Endothelial cell of umbilical vein (primary cell): ENCODE data around the gene CXorf65. TPM values are rescaled to one million over a fixed set of nuclear protein-coding genes. Genes with fewer than 3 reads are reported as not detected.
A peak's percentile ranks its signal among the peaks of the same experiment; 100 is the strongest.

Experiments used
- BruUV-seq: library from RNA; stranded (reverse); fragments of 400-500 nt; replicated peaks from 2 replicates; lab custom pipeline; 2021; lab: Mats Ljungman, UMichigan
- CTCF ChIA-PET: fragments of 300-600, 350-600 bp; sonication (Branson Sonifier 250); formaldehyde crosslinking; loops from one replicate; lab custom pipeline; 2021; ENCODE audit warnings: antibody characterized with exemption, inconsistent platforms; lab: Charles Lee
- POLR2A ChIA-PET: fragments of 300-600, 350-600 bp; sonication (Branson Sonifier 250); formaldehyde crosslinking; loops from one replicate; lab custom pipeline; 2021; ENCODE audit warnings: antibody characterized with exemption, inconsistent platforms; lab: Charles Lee
- DNase-seq: peaks from one replicate; pipeline ENCODE4 v3.0.0-alpha.2; 2011; ENCODE audit warnings: low read depth, low spot score
- FAIRE-seq: peaks from 2 replicates; lab custom pipeline; 2011; peaks lifted over from hg19 to GRCh38; lab: Jason Lieb, UNC
- H2AFZ ChIP-seq: 2 replicates; pipeline ENCODE4 v1.6.0; 2012; ENCODE audit warnings: low read depth, low read length, control low read depth, inconsistent platforms
- H3K27ac ChIP-seq: 2 replicates; pipeline ENCODE4 v1.5.1; 2011; ENCODE audit warnings: low read depth, mild to moderate bottlenecking, control low read depth, low read length, moderate library complexity; ENCODE audit not compliant: insufficient read depth
- H3K27me3 ChIP-seq, 2 experiments: 2 replicates each; pipeline versions ENCODE4 v1.6.0 to v1.6.1; 2011; ENCODE audit warnings: low read length in 2 of 2, mixed read lengths in 1 of 2; ENCODE audit not compliant: control insufficient read depth in 2 of 2, insufficient read depth in 2 of 2
- H3K36me3 ChIP-seq, 2 experiments: 2 replicates in 1 of 2; 3 replicates in 1 of 2; pipeline ENCODE4 v1.5.1; 2011; ENCODE audit warnings: low read length in 2 of 2, mild to moderate bottlenecking in 1 of 2, moderate library complexity in 1 of 2; ENCODE audit not compliant: control insufficient read depth in 2 of 2, insufficient read depth in 2 of 2; ENCODE audit errors: extremely low read depth in 1 of 2
- H3K4me1 ChIP-seq: 3 replicates; pipeline ENCODE4 v1.5.1; 2011; ENCODE audit warnings: mild to moderate bottlenecking, low read length; ENCODE audit not compliant: control insufficient read depth, insufficient read depth; ENCODE audit errors: extremely low read depth
- H3K4me2 ChIP-seq: 2 replicates; pipeline ENCODE4 v1.6.1; 2011; ENCODE audit warnings: low read length, control low read depth, mixed read lengths; ENCODE audit not compliant: insufficient read depth
- H3K4me3 ChIP-seq, 3 experiments: fragments of 200-600 bp in 1 of 3; sonication (generic), shearing (Covaris generic) in 1 of 3; replicated peaks in 1 of 3; 2 replicates each; pipeline ENCODE4 v1.5.1; 2011 to 2016; ENCODE audit warnings: control low read depth in 3 of 3, low read length in 3 of 3, mild to moderate bottlenecking in 2 of 3, inconsistent platforms in 1 of 3, low read depth in 1 of 3, moderate library complexity in 1 of 3; ENCODE audit not compliant: insufficient read depth in 1 of 3
- H3K79me2 ChIP-seq: 2 replicates; pipeline ENCODE4 v1.6.0; 2012; ENCODE audit warnings: low read length, inconsistent platforms; ENCODE audit not compliant: control insufficient read depth, insufficient read depth
- H3K9ac ChIP-seq: replicated peaks from 2 replicates; pipeline ENCODE3; 2011; ENCODE audit warnings: low read length, control low read depth; ENCODE audit not compliant: insufficient read depth; ENCODE audit errors: extremely low read depth
- H3K9me1 ChIP-seq: replicated peaks from 3 replicates; pipeline ENCODE4 v1.6.0; 2011; ENCODE audit warnings: mild to moderate bottlenecking, low read length; ENCODE audit not compliant: control insufficient read depth, insufficient read depth; ENCODE audit errors: extremely low read depth
- H3K9me3 ChIP-seq: replicated peaks from 2 replicates; pipeline ENCODE4 v1.5.1; 2012; ENCODE audit warnings: low read length, inconsistent platforms; ENCODE audit not compliant: control insufficient read depth, insufficient read depth
- H4K20me1 ChIP-seq: replicated peaks from 2 replicates; pipeline ENCODE3; 2011; ENCODE audit warnings: mild to moderate bottlenecking, low read length; ENCODE audit not compliant: control insufficient read depth, insufficient read depth; ENCODE audit errors: extremely low read depth
- CTCF ChIP-seq, 2 donors: IDR thresholded peaks; 1 replicate in 1 of 2; 2 replicates in 1 of 2; pipeline ENCODE4 v1.5.1; 2011; ENCODE audit warnings: low read length in 2 of 2, mild to moderate bottlenecking in 2 of 2, moderate library complexity in 2 of 2, control low read depth in 1 of 2, inconsistent platforms in 1 of 2, low read depth in 1 of 2; ENCODE audit not compliant: insufficient read depth in 1 of 2; ENCODE audit errors: extremely low read depth in 1 of 2
- EZH2 ChIP-seq: IDR thresholded peaks from 2 replicates; pipeline ENCODE4 v1.6.1; 2012; ENCODE audit warnings: borderline replicate concordance, low read depth, mild to moderate bottlenecking, moderate library complexity, low read length, inconsistent platforms; ENCODE audit not compliant: severe bottlenecking
- FOS ChIP-seq: IDR thresholded peaks from 2 replicates; pipeline ENCODE4 v1.6.1; 2011; ENCODE audit warnings: mild to moderate bottlenecking, low read length, moderate library complexity, borderline replicate concordance; ENCODE audit not compliant: insufficient read depth
- GATA2 ChIP-seq: IDR thresholded peaks from 2 replicates; pipeline ENCODE4 v1.7.0; 2011; ENCODE audit warnings: low read depth, mild to moderate bottlenecking, moderate library complexity, mixed read lengths, low read length; ENCODE audit not compliant: insufficient read length, insufficient read depth
- JUN ChIP-seq: IDR thresholded peaks from 2 replicates; pipeline ENCODE4 v1.6.1; 2011; ENCODE audit warnings: borderline replicate concordance, low read depth; ENCODE audit not compliant: insufficient read length, insufficient read depth
- MAX ChIP-seq: IDR thresholded peaks from 2 replicates; pipeline ENCODE4 v1.6.1; 2011; ENCODE audit not compliant: insufficient read depth, insufficient read length
- MYC ChIP-seq: IDR thresholded peaks from one replicate; pipeline ENCODE4 v1.6.1; 2011; ENCODE audit warnings: mild to moderate bottlenecking, low read depth, low read length
- POLR2A ChIP-seq: IDR thresholded peaks from 2 replicates; pipeline ENCODE4 v1.6.1; 2012; ENCODE audit warnings: low read depth, mild to moderate bottlenecking, control low read depth, low read length
- POLR2AphosphoS5 ChIP-seq: IDR thresholded peaks from 2 replicates; pipeline ENCODE4 v1.6.1; 2012; ENCODE audit warnings: low read depth, mild to moderate bottlenecking, control low read depth, low read length, moderate library complexity; ENCODE audit not compliant: insufficient read depth
- dilution Hi-C: fragments of 300-500 bp; cut with MboI; formaldehyde crosslinking; loops from one replicate; pipeline ENCODE4 v1.15.0; 2019; ENCODE audit warnings: low sequenced_read_pairs; ENCODE audit not compliant: extremely low pct_ligation_motif_present
- intact Hi-C: fragments of 100-400 bp; cut with micrococcal nuclease; formaldehyde crosslinking; loops from one replicate; pipeline ENCODE4 v1.10.0; 2022
- polyA plus RNA-seq, 4 experiments: library from polyadenylated mRNA; depleted of rRNA in 3 of 4; stranded (reverse) in 3 of 4; unstranded in 1 of 4; fragments of >200 nt; gene quantifications; 2 replicates each; pipeline versions ENCODE4 v1.2.1 to v1.2.3, GENCODE V29; 2011 to 2012; ENCODE audit warnings: missing spikeins in 1 of 4
- total RNA-seq: library from RNA; stranded (reverse); gene quantifications from 2 replicates; pipeline ENCODE4 v1.2.3, GENCODE V29; 2021

CXorf65 gene
- total and polyA plus RNA-seq, 2 donors (not counting 3 experiments of a cell fraction or from before 2014, with no cell fraction given), result not detected

GRCh38 chrX:71067712-71068043 lies 38.9 kb downstream of the CXorf65 start:
- no peaks in the 10 kb centered on the region for H3K9me1 ChIP-seq
- peaks cover 31% of the 10 kb centered on the region for H3K79me2 ChIP-seq
- ChIA-PET POLR2A (interaction anchor here (0.5 to 0.8 kb wide), 3 partner anchors 216 to 1210 kb away, joined by 3 to 4 read pairs (median 3); partner anchors contain the start of genes OGT and RPS4X), CTCF (no interaction called here)
- H3K36me3 ChIP-seq, result no peaks in the 10 kb centered on the region
- H3K27me3 ChIP-seq, result no peaks in the 10 kb centered on the region
- no peak for TF ChIP-seq MAX
- no peak for TF ChIP-seq JUN
- TF ChIP-seq FOS, result no peak
- TF ChIP-seq GATA2, result no peak
- TF ChIP-seq MYC, result no peak
- no peak for TF ChIP-seq POLR2A
- peak overlapping the region; percentile 79 for H2AFZ ChIP-seq
- DNase-seq (no peak), FAIRE-seq (no peak)
- intact Hi-C loops (loop anchor here (1.0 kb wide), 3 partner anchors 29 to 62 kb away; partner anchors contain the start of gene MED12), dilution Hi-C loops (no loop called here)
- peak overlapping the region; percentile 95 for H3K4me2 ChIP-seq
- peak overlapping the region; percentile 79 to 97 (median 97) for H3K4me3 ChIP-seq
- H3K27ac ChIP-seq, result peak overlapping the region; percentile 57
- BruUV-seq, result no TSS peak
- H4K20me1 ChIP-seq, result no peaks in the 10 kb centered on the region
- no peaks in the 10 kb centered on the region for H3K9me3 ChIP-seq
- H3K9ac ChIP-seq, result peak overlapping the region; percentile 82
- no peaks in the 10 kb centered on the region for H3K4me1 ChIP-seq

- H3K79me2 ChIP-seq, result peaks cover 31% of the 10 kb centered on the region
- DNase-seq (no peak), FAIRE-seq (no peak)
- H4K20me1 ChIP-seq, result no peaks in the 10 kb centered on the region
- no peaks in the 10 kb centered on the region for H3K4me1 ChIP-seq
- CTCF ChIA-PET, result no interaction called here
- TF ChIP-seq POLR2AphosphoS5 (no peak), GATA2 (no peak), POLR2A (no peak), MAX (no peak), CTCF (IDR thresholded peaks at IDR 0.05; ENCODE audit: extremely low read depth in 1 of 2, insufficient read depth in 1 of 2, low read depth in 1 of 2, low read length in 2 of 2) (no peak), EZH2 (no peak), FOS (no peak), JUN (no peak), MYC (no peak)
- POLR2A ChIA-PET, result interaction anchor here (0.8 kb wide), 1 partner anchor 1210 kb away, joined by 3 read pairs; the partner anchor contains the start of gene RPS4X
- BruUV-seq, result no TSS peak
- H3K4me2 ChIP-seq, result peak overlapping the region; percentile 95
- peak overlapping the region; percentile 82 for H3K9ac ChIP-seq
- peak overlapping the region; percentile 79 to 97 (median 97) for H3K4me3 ChIP-seq
- H3K27ac ChIP-seq, result peak overlapping the region; percentile 57
- intact Hi-C loops, result no loop called here
- H2AFZ ChIP-seq, result peak overlapping the region; percentile 79
- H3K9me1 ChIP-seq, result no peaks in the 10 kb centered on the region
- no peaks in the 10 kb centered on the region for H3K9me3 ChIP-seq
- no peaks in the 10 kb centered on the region for H3K36me3 ChIP-seq
- H3K27me3 ChIP-seq, result no peaks in the 10 kb centered on the region
- dilution Hi-C loops, result no loop called here
Observed at GRCh38 chrX:71067089-71067488, 39.5 kb downstream of the CXorf65 start.
